Coronary artery (tissue), 2 donors: ENCODE data around the gene PIK3AP1.

Source experiments
- DNase-seq: peaks from one replicate; pipeline ENCODE4 v3.0.0-alpha.2; 2017; ENCODE audit warnings: low spot score
- H3K27ac ChIP-seq, 2 donors: fragments of 200-600 bp; sonication (generic); one replicate each; pipeline ENCODE4 v1.5.1; 2016 to 2019
- H3K4me3 ChIP-seq: fragments of 200-600 bp; sonication (generic); 2 replicates; pipeline ENCODE4 v1.5.1; 2016; ENCODE audit warnings: mild to moderate bottlenecking, moderate library complexity
- CTCF ChIP-seq: fragments of 200-600 bp; sonication (generic); IDR thresholded peaks from one replicate; pipeline ENCODE4 v1.5.1; 2019; ENCODE audit warnings: antibody characterized with exemption

PIK3AP1 gene

GRCh38 chr10:96600337-96600736 lies 120.0 kb downstream of the PIK3AP1 start:
- TF ChIP-seq CTCF: no peak
- DNase-seq: no peak
- Histone ChIP-seq H3K4me3 (no peak overlapping the region), H3K27ac (no peak overlapping the region)

- no peak for TF ChIP-seq CTCF
- DNase-seq: no peak
- Histone ChIP-seq H3K4me3 (no peak overlapping the region), H3K27ac (no peak overlapping the region)
These were observed 121.5 kb downstream of the PIK3AP1 start for GRCh38 chr10:96598846-96599245.

- no peak overlapping the region for H3K27ac ChIP-seq
- no peak overlapping the region for H3K4me3 ChIP-seq
- TF ChIP-seq CTCF: no peak
- DNase-seq: no peak
These were observed 123.6 kb downstream of the PIK3AP1 start for GRCh38 chr10:96596422-96597407.

GRCh38 chr10:96595741-96596140 lies 124.6 kb downstream of the PIK3AP1 start:
- no peak overlapping the region for H3K4me3 ChIP-seq
- DNase-seq: no peak
- TF ChIP-seq CTCF: no peak
- H3K27ac ChIP-seq: no peak overlapping the region

GRCh38 chr10:96591946-96592345 lies 128.4 kb downstream of the PIK3AP1 start:
- no peak overlapping the region for H3K4me3 ChIP-seq
- DNase-seq: no peak
- TF ChIP-seq CTCF: no peak
- no peak overlapping the region for H3K27ac ChIP-seq

GRCh38 chr10:96588616-96589419 lies 131.5 kb downstream of the PIK3AP1 start:
- Histone ChIP-seq H3K4me3 (no peak overlapping the region), H3K27ac (no peak overlapping the region)
- TF ChIP-seq CTCF: no peak
- DNase-seq: no peak
